SK-N-MC (cell line): ENCODE results near the gene FOXP4.

Experiments
- DNase-seq: peaks from one replicate; pipeline ENCODE4 v3.0.0-alpha.2; 2011; ENCODE audit warnings: low read depth, low spot score
- H3K27ac ChIP-seq: fragments of 200-600 bp; sonication (generic); 2 replicates; pipeline ENCODE4 v1.5.1; 2016; ENCODE audit warnings: mixed run types
- H3K36me3 ChIP-seq: fragments of 200-600 bp; sonication (generic); 2 replicates; pipeline ENCODE4 v1.6.1; 2017; ENCODE audit warnings: antibody characterized with exemption, low read length, mixed read lengths; ENCODE audit not compliant: insufficient read depth
- H3K4me3 ChIP-seq: fragments of 200-600 bp; sonication (generic); 2 replicates; pipeline ENCODE4 v1.5.1; 2016
- H3K9ac ChIP-seq: fragments of 200-600 bp; sonication (generic); 2 replicates; pipeline ENCODE4 v1.8.0; 2017; ENCODE audit warnings: mixed run types, mixed read lengths; ENCODE audit not compliant: insufficient read length
- H3K9me3 ChIP-seq: fragments of 200-600 bp; sonication (generic); 2 replicates; pipeline ENCODE4 v1.6.1; 2017; ENCODE audit warnings: low read depth, mild to moderate bottlenecking, antibody characterized with exemption, low read length, moderate library complexity, mixed read lengths
- EZH2 ChIP-seq: fragments of 200-600 bp; sonication (generic); IDR thresholded peaks from one replicate; pipeline ENCODE4 v1.6.1; 2017; ENCODE audit warnings: antibody characterized with exemption
- FOXP2 ChIP-seq: optimal IDR thresholded peaks from 2 replicates; pipeline ENCODE3; 2011; ENCODE audit warnings: mild to moderate bottlenecking, moderate library complexity; ENCODE audit not compliant: insufficient read depth; ENCODE audit errors: extremely low read length, control extremely low read depth
- POLR2AphosphoS5 ChIP-seq: IDR thresholded peaks from 2 replicates; pipeline ENCODE4 v1.6.1; 2012; ENCODE audit warnings: mild to moderate bottlenecking, low read depth, low read length, borderline replicate concordance

Gene FOXP4

DNA sequence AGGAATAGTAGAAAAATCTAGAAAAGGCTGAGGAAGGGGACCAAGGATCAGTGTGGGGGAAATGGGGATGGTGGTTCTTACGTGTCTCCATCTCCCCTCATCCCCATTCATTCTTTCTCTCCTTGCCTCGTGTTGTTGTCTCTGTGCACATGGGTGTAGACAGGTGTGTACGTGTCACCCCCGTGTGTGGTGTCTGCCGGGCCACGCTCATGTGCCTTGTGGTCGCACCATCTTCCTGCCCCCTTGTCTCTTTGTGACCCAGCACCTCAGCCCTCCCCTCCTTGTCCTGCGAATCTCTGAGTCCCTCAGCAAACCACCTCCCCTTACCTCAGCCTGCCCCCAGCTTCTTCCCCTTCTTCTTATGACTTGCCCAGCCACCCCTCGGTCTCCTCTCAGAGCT lies 39.4 kb downstream of the FOXP4 start:
- peaks cover 10% of the 10 kb centered on the region; the same call in 1 of the 2 replicates for H3K36me3 ChIP-seq
- H3K4me3 ChIP-seq = no peak overlapping the region
- TF ChIP-seq FOXP2 (no peak), POLR2AphosphoS5 (no peak), EZH2 (no peak)
- no peak for DNase-seq
- no peak overlapping the region for H3K27ac ChIP-seq
- no peaks in the 10 kb centered on the region for H3K9me3 ChIP-seq
- no peak overlapping the region for H3K9ac ChIP-seq

DNA sequence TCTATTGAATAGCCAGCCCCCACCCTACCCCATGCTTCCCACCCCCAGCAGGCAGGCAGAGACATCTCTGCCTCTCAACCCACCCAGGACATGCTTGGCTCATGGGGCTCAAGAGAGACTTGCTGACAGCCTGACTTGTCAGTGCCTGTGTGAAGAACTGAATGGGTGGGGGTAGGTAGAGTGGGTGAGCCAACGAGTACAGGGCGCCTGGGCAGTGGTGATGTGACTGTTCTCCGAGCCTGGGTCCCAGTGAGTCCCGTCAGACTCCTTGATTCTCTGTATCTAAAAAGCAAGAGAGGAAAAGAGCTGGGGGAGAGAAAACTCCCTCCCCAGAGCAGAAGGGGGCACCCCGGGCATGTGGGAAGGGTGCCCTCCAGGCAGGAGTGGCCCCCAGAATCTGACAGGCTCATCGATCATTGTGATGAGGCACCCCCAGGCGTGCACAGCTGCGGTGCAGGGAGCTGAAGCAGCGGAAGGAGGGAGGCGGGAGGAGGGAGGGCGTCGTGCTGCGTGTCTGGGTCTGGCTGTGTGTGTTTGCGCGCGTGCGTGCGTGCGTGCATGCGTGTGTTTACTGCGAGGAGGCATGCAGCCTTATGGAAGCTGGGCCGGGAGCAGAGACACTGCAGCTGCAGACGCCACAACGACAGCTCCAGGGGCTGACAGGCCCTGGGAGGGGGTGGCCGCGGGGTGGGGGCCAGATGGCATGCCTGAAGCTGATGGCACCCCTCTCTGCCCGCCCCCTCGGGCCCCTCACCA lies 40.2 kb downstream of the FOXP4 start:
- Histone ChIP-seq H3K4me3 (peak overlapping the region; percentile 27), H3K36me3 (peaks cover 15% of the 10 kb centered on the region; the same call in 1 of the 2 replicates), H3K27ac (no peak overlapping the region; the same call in 1 of the 2 replicates), H3K9ac (no peak overlapping the region), H3K9me3 (no peaks in the 10 kb centered on the region)
- no peak for TF ChIP-seq FOXP2
- no peak; the same call in 1 of the 2 replicates for TF ChIP-seq POLR2AphosphoS5
- TF ChIP-seq EZH2 = no peak
- DNase-seq = no peak

DNA sequence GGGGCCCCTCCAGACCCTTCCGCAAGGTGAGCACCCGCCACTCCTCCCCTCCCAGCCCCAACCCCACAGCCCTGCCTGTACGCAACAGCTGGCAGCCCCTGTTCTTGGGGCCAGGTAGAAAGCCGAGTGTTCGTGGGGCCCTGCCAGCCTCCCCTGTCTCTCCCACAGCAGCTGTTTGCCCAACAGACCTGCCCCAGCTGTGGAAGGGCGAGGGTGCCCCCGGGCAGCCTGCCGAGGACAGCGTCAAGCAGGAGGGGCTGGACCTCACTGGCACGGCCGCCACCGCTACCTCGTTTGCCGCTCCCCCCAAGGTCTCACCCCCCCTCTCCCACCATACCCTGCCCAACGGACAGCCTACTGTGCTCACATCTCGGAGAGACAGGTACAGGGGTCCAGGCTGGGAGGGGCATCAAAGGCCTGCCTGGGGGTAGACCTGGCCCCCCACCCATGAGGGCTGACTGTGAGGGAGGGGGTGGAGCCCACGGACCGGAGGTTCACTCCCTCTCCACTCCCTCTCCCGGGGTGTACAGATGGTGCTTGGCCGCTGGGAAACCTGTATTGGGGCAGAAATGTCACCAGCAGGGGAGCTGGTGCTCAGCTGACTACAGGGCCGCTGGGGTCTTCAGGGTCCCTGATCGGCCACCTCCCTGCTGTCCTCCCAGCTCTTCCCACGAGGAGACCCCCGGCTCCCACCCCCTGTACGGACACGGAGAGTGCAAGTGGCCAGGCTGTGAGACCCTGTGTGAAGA lies 41.1 kb downstream of the FOXP4 start:
- H3K9me3 ChIP-seq = no peaks in the 10 kb centered on the region
- TF ChIP-seq POLR2AphosphoS5 (no peak), EZH2 (no peak), FOXP2 (no peak)
- no peak overlapping the region for H3K27ac ChIP-seq
- peaks cover 17% of the 10 kb centered on the region; the same call in 1 of the 2 replicates for H3K36me3 ChIP-seq
- no peak overlapping the region for H3K9ac ChIP-seq
- H3K4me3 ChIP-seq = no peak overlapping the region; the same call in 1 of the 2 replicates
- DNase-seq = no peak

DNA sequence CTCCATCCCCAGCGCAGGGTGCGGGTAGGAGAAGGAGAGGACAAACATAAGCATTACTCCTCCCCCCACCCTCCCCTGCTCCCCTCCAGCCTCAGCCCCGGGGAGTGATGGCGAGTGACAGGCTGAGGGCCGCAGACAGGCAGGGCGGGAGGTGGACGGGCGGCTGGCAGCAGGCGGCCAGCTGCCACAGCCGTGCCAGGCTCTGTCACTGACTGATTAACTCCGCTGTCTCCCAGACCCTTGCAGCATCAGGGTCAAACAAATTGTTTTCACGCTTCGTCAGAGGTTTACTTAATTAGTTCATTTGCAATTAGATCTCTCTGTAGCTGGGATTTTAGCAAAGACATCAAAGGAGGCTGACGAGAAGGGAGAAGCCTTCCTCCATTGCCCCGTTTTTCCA lies 41.9 kb downstream of the FOXP4 start:
- TF ChIP-seq POLR2AphosphoS5 (no peak), EZH2 (no peak), FOXP2 (no peak)

DNA sequence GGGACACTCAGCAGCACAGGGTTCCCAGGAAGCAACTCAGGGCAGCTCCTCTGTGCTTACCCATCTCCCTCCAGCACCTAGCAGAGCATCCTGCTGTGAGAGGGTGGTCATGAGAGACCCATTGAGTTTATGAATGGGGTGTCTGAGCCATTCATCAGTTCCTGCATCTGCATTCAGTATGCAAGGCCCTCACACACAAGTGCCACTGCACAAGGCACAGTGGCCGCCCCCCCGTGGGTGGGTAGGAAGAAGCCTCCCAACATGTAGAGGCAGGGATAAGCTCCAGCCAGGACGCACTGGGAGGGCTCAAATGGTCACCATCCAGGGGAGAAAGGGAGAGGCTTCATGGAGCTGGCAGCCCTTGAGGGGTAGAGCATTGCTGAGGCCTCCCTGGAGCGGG lies 43.0 kb downstream of the FOXP4 start:
- Histone ChIP-seq H3K4me3 (no peak overlapping the region), H3K27ac (no peak overlapping the region), H3K9ac (no peak overlapping the region), H3K36me3 (peaks cover 17% of the 10 kb centered on the region; the same call in 1 of the 2 replicates), H3K9me3 (no peaks in the 10 kb centered on the region)
- DNase-seq = no peak
- TF ChIP-seq POLR2AphosphoS5 (no peak), FOXP2 (no peak), EZH2 (no peak)

More for the DNA sequence above, 41.9 kb downstream of the FOXP4 start:
- DNase-seq = no peak
- H3K36me3 ChIP-seq = peaks cover 17% of the 10 kb centered on the region; the same call in 1 of the 2 replicates
- no peak overlapping the region for H3K4me3 ChIP-seq
- H3K9me3 ChIP-seq = no peaks in the 10 kb centered on the region
- H3K27ac ChIP-seq = no peak overlapping the region
- no peak overlapping the region for H3K9ac ChIP-seq

DNA sequence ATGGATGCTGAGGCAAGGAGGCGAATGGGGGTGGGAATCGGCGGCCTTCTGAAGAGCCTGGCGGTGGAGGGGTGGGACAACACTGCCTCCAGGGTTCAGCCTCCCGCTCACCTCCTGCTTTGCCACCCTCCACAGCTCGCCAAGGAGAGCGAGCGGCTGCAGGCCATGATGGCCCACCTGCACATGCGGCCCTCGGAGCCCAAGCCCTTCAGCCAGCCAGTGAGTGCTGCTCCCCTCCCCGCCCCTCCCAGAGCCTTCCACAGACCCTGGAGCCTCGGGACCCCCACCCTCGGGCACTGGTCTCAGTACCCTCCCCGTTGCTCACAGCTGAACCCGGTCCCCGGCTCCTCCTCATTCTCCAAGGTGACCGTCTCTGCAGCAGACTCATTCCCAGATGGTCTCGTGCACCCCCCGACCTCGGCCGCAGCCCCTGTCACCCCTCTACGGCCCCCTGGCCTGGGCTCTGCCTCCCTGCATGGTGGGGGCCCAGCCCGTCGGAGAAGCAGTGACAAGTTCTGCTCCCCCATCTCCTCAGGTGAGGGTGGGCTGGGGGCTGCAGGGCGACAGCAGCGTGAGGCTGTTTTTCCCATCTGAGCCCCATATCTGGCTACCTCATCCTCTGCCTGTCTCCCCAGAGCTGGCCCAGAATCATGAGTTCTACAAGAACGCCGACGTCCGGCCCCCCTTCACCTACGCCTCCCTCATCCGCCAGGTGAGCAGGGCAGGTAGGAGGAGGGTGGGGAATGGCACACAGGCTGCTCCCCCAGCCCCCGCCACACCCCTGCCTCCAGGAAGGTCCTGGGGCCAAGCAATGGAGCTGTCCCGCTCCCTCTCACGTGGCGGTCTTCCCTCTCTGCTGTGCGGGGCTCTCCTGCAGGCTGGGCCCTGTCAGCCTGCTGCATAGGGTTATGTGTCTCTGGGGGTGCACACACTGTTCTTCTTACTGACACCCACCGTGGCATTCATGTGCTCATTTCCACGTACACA lies 43.7 kb downstream of the FOXP4 start:
- no peak for DNase-seq
- Histone ChIP-seq H3K27ac (no peak overlapping the region), H3K36me3 (peaks cover 14% of the 10 kb centered on the region; the same call in 1 of the 2 replicates), H3K9ac (no peak overlapping the region), H3K9me3 (no peaks in the 10 kb centered on the region), H3K4me3 (no peak overlapping the region)
- TF ChIP-seq EZH2 = no peak
- no peak for TF ChIP-seq FOXP2
- no peak for TF ChIP-seq POLR2AphosphoS5

DNA sequence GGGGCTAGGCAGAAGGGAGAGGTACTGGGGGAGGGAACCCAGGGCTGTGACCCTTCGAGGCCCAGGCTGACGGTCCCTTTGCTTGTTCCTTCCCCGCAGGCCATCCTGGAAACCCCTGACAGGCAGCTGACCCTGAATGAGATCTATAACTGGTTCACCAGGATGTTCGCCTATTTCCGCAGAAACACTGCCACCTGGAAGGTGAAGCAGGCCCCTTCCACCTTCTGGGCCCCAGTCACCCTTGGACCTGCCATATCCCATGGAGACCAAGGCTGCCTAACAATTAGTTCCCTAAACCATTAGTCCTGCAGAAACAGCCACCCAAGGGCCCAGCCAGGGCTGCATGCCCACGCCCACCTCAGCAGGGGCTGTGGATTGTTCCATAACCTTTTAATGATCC lies 44.9 kb downstream of the FOXP4 start:
- Histone ChIP-seq H3K36me3 (peaks cover 13% of the 10 kb centered on the region; the same call in 1 of the 2 replicates), H3K9me3 (no peaks in the 10 kb centered on the region), H3K4me3 (no peak overlapping the region), H3K9ac (no peak overlapping the region), H3K27ac (no peak overlapping the region)
- no peak for DNase-seq
- TF ChIP-seq FOXP2 (no peak), EZH2 (no peak), POLR2AphosphoS5 (no peak)
